Thymus (tissue), 11 donors: ENCODE measurements around the gene ENPEP. TPM values are rescaled to one million over a fixed set of nuclear protein-coding genes. Genes with fewer than 3 reads are reported as not detected.

Experiments used
- DNase-seq, 9 donors: peaks; one replicate each; pipeline ENCODE4 v3.0.0-alpha.2; 2013; ENCODE audit warnings: low spot score in 9 of 9, low read depth in 6 of 9, missing footprints in 1 of 9
- H3K27ac ChIP-seq, 2 donors: one replicate each; pipeline ENCODE4 v1.5.1; 2013; ENCODE audit warnings: control low read depth in 1 of 2, low read depth in 1 of 2, low read length in 1 of 2, mild to moderate bottlenecking in 1 of 2, moderate library complexity in 1 of 2
- H3K27me3 ChIP-seq, 2 donors: one replicate each; pipeline ENCODE4 v1.5.1; 2013; ENCODE audit warnings: low read length in 1 of 2; ENCODE audit not compliant: control insufficient read depth in 2 of 2, insufficient read depth in 1 of 2
- H3K36me3 ChIP-seq, 2 donors: one replicate each; pipeline ENCODE4 v1.5.1; 2013; ENCODE audit warnings: low read length in 1 of 2, mild to moderate bottlenecking in 1 of 2, moderate library complexity in 1 of 2; ENCODE audit not compliant: control insufficient read depth in 2 of 2, insufficient read depth in 2 of 2
- H3K4me1 ChIP-seq, 2 donors: one replicate each; pipeline ENCODE4 v1.5.1; 2013; ENCODE audit warnings: low read length in 2 of 2; ENCODE audit not compliant: control insufficient read depth in 2 of 2, insufficient read depth in 2 of 2
- H3K4me3 ChIP-seq, 2 donors: one replicate each; pipeline ENCODE4 v1.5.1; 2013; ENCODE audit warnings: low read length in 2 of 2, control low read depth in 1 of 2, mild to moderate bottlenecking in 1 of 2
- H3K9me3 ChIP-seq, 2 donors: one replicate each; pipeline ENCODE4 v1.5.1; 2013; ENCODE audit warnings: low read length in 1 of 2, mild to moderate bottlenecking in 1 of 2; ENCODE audit not compliant: control insufficient read depth in 2 of 2, insufficient read depth in 1 of 2
- WGBS: extraction: QIAGEN DNeasy Blood & Tissue Kit; methylation state at CpG from one replicate; pipeline ENCODE4 v1.1.7; 2013; 5-methylcytosine and 5-hydroxymethylcytosine counted together
- polyA plus RNA-seq: library from polyadenylated mRNA; stranded (reverse); fragments of 200-250 nt; gene quantifications from one replicate; pipeline ENCODE4 v1.2.3, GENCODE V29; 2013
- total RNA-seq: library from RNA; stranded (reverse); fragments of 120-200 nt; gene quantifications from one replicate; pipeline ENCODE4 v1.2.4, GENCODE V29; 2013
- donor health status: healthy.

The ENPEP gene
- total and polyA plus RNA-seq, 2 donors = 5.6 TPM

- Histone ChIP-seq H3K36me3 (no peaks in the 10 kb centered on the region), H3K27me3 (no peaks in the 10 kb centered on the region), H3K4me3 (no peak overlapping the region), H3K27ac (no peak overlapping the region), H3K4me1 (no peaks in the 10 kb centered on the region), H3K9me3 (no peaks in the 10 kb centered on the region)
- WGBS = 95% methylated on average over 6 of the region's 6 CpGs
- DNase-seq = no peak
Observed at GRCh38 chr4:110489901-110490508, 14.1 kb downstream of the ENPEP start.

GRCh38 chr4:110492522-110492921 lies 16.6 kb downstream of the ENPEP start:
- H3K9me3 ChIP-seq = no peaks in the 10 kb centered on the region
- H3K27ac ChIP-seq = no peak overlapping the region
- no peaks in the 10 kb centered on the region for H3K4me1 ChIP-seq
- H3K4me3 ChIP-seq = no peak overlapping the region
- 57% methylated on average over 5 of the region's 5 CpGs for WGBS
- no peaks in the 10 kb centered on the region for H3K27me3 ChIP-seq
- H3K36me3 ChIP-seq = no peaks in the 10 kb centered on the region
- DNase-seq = no peak

GRCh38 chr4:110493520-110493919 lies 17.6 kb downstream of the ENPEP start:
- H3K9me3 ChIP-seq = no peaks in the 10 kb centered on the region
- 90% methylated on average over 1 of the region's 1 CpG for WGBS
- H3K4me3 ChIP-seq = no peak overlapping the region
- no peak for DNase-seq
- no peak overlapping the region for H3K27ac ChIP-seq
- no peaks in the 10 kb centered on the region for H3K27me3 ChIP-seq
- no peaks in the 10 kb centered on the region for H3K4me1 ChIP-seq
- H3K36me3 ChIP-seq = no peaks in the 10 kb centered on the region

GRCh38 chr4:110498420-110498819 lies 22.5 kb downstream of the ENPEP start:
- H3K4me1 ChIP-seq = no peaks in the 10 kb centered on the region
- no peaks in the 10 kb centered on the region for H3K27me3 ChIP-seq
- no peak for DNase-seq
- 97% methylated on average over 5 of the region's 5 CpGs for WGBS
- no peaks in the 10 kb centered on the region for H3K36me3 ChIP-seq
- no peaks in the 10 kb centered on the region for H3K9me3 ChIP-seq
- H3K27ac ChIP-seq = no peak overlapping the region
- H3K4me3 ChIP-seq = no peak overlapping the region

GRCh38 chr4:110499126-110499525 lies 23.2 kb downstream of the ENPEP start:
- no peaks in the 10 kb centered on the region for H3K4me1 ChIP-seq
- no peak for DNase-seq
- no peaks in the 10 kb centered on the region for H3K9me3 ChIP-seq
- H3K36me3 ChIP-seq = no peaks in the 10 kb centered on the region
- no peaks in the 10 kb centered on the region for H3K27me3 ChIP-seq
- H3K27ac ChIP-seq = no peak overlapping the region
- no peak overlapping the region for H3K4me3 ChIP-seq
- 72% methylated on average over 4 of the region's 4 CpGs for WGBS

- Histone ChIP-seq H3K4me1 (no peaks in the 10 kb centered on the region), H3K27ac (no peak overlapping the region), H3K36me3 (no peaks in the 10 kb centered on the region), H3K27me3 (no peaks in the 10 kb centered on the region), H3K4me3 (no peak overlapping the region), H3K9me3 (no peaks in the 10 kb centered on the region)
- DNase-seq = no peak
Observed at GRCh38 chr4:110501826-110502225, 25.9 kb downstream of the ENPEP start.

GRCh38 chr4:110503270-110504083 lies 27.5 kb downstream of the ENPEP start:
- WGBS = 89% methylated on average over 5 of the region's 5 CpGs
- H3K36me3 ChIP-seq = no peaks in the 10 kb centered on the region
- no peaks in the 10 kb centered on the region for H3K9me3 ChIP-seq
- H3K4me3 ChIP-seq = no peak overlapping the region
- H3K4me1 ChIP-seq = no peaks in the 10 kb centered on the region
- H3K27ac ChIP-seq = no peak overlapping the region
- H3K27me3 ChIP-seq = no peaks in the 10 kb centered on the region
- no peak for DNase-seq

- 96% methylated on average over 2 of the region's 2 CpGs for WGBS
- DNase-seq = no peak
- Histone ChIP-seq H3K9me3 (no peaks in the 10 kb centered on the region), H3K27me3 (no peaks in the 10 kb centered on the region), H3K36me3 (no peaks in the 10 kb centered on the region), H3K27ac (no peak overlapping the region), H3K4me1 (no peaks in the 10 kb centered on the region), H3K4me3 (no peak overlapping the region)
Observed at GRCh38 chr4:110504084-110504435, 28.1 kb downstream of the ENPEP start.

GRCh38 chr4:110505440-110505839 lies 29.5 kb downstream of the ENPEP start:
- no peaks in the 10 kb centered on the region for H3K4me1 ChIP-seq
- H3K36me3 ChIP-seq = no peaks in the 10 kb centered on the region
- 98% methylated on average over 2 of the region's 2 CpGs for WGBS
- no peak overlapping the region for H3K27ac ChIP-seq
- H3K27me3 ChIP-seq = no peaks in the 10 kb centered on the region
- no peaks in the 10 kb centered on the region for H3K9me3 ChIP-seq
- DNase-seq = no peak
- H3K4me3 ChIP-seq = no peak overlapping the region
